AG09309 (cell line): ENCODE data around the gene TMEM72.

Experiments
- DNase-seq: peaks from one replicate; pipeline ENCODE4 v3.0.0-alpha.2; 2010; ENCODE audit warnings: low read depth
- H3K4me3 ChIP-seq: 2 replicates; pipeline ENCODE4 v1.5.1; 2011; ENCODE audit warnings: mild to moderate bottlenecking, low read depth, low read length, moderate library complexity; ENCODE audit not compliant: control insufficient read depth
- TF ChIP-seq, protein P1 (sequence below): IDR thresholded peaks from 2 replicates; pipeline ENCODE4 v1.5.1; 2011; ENCODE audit warnings: mild to moderate bottlenecking, low read depth, low read length, inconsistent platforms; ENCODE audit not compliant: insufficient read depth, control insufficient read depth; ENCODE audit errors: missing control alignments

Gene TMEM72

DNA sequence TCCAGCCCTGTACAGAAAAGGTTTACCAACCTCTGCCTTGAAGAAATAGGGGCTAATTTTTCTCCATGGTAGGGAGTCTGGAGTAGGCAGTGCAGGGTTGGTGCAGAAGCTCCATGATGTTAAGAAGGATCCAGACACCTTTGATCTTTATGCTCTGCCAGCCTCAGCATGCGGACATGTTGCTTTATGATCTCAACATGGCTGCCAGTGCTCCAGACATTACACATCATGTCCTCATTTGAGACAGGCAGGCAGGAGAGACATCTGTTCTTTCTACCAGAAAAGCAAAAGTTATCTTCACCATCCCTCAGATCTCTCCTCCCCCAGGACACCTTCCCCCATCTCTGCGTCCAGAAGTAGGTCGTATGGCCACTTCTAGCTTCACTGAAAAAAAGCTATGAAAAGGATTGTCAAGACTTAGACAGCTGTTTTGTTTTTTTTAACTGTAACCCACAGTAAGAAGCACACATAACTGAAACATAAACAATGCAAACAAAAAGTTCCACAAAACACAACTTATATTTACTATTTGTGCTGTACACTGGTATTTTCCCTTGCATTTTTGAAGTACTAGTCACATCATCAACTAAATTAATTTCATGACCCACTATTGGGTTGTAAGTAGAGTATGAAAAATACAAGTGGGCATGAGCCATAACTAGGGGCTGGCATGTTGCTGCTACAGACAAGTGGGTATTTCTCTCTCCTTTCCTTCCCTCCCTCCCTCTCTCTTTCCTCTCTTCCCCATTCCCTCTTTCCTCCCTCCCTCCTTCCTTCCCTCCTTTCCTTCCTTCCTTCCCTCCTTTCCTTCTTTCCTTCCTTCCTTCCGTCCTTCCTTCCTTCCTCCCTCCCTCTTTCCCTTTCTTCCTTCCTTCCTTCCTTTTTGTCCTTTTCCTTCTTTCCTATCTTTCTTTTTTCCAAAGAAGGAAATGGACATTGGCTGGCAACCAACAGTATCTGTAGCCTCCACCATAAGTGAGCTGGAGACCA lies 45.9 kb downstream of the TMEM72 start:
- no peak overlapping the region for H3K4me3 ChIP-seq
- DNase-seq, result no peak
- TF ChIP-seq, protein P1, sequence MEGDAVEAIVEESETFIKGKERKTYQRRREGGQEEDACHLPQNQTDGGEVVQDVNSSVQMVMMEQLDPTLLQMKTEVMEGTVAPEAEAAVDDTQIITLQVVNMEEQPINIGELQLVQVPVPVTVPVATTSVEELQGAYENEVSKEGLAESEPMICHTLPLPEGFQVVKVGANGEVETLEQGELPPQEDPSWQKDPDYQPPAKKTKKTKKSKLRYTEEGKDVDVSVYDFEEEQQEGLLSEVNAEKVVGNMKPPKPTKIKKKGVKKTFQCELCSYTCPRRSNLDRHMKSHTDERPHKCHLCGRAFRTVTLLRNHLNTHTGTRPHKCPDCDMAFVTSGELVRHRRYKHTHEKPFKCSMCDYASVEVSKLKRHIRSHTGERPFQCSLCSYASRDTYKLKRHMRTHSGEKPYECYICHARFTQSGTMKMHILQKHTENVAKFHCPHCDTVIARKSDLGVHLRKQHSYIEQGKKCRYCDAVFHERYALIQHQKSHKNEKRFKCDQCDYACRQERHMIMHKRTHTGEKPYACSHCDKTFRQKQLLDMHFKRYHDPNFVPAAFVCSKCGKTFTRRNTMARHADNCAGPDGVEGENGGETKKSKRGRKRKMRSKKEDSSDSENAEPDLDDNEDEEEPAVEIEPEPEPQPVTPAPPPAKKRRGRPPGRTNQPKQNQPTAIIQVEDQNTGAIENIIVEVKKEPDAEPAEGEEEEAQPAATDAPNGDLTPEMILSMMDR, result no peak

- peak overlapping the region; percentile 70 for H3K4me3 ChIP-seq
- TF ChIP-seq, protein P1, result no peak
- no peak for DNase-seq
Measured at GRCh38 chr10:44958196-44958897, 47.2 kb downstream of the TMEM72 start.

DNA sequence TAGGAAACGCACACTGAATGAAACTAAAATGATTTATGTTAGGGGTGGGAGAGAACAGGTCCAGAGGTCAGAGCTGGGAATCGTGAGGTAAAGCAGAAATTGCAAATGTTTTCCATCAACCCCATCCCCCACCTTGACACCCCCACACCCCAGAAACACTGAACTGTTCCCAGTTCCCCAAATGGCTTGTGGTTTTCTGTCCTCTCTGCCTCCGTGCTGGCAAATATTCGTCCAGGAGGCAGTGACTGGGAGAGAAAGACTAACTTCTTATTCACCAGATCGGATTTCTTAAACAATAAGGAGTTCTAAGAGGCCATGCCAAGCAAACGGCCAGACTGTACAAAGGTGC lies 47.7 kb downstream of the TMEM72 start:
- TF ChIP-seq, protein P1, result no peak
- DNase-seq, result no peak
- H3K4me3 ChIP-seq, result peak overlapping the region; percentile 70

DNA sequence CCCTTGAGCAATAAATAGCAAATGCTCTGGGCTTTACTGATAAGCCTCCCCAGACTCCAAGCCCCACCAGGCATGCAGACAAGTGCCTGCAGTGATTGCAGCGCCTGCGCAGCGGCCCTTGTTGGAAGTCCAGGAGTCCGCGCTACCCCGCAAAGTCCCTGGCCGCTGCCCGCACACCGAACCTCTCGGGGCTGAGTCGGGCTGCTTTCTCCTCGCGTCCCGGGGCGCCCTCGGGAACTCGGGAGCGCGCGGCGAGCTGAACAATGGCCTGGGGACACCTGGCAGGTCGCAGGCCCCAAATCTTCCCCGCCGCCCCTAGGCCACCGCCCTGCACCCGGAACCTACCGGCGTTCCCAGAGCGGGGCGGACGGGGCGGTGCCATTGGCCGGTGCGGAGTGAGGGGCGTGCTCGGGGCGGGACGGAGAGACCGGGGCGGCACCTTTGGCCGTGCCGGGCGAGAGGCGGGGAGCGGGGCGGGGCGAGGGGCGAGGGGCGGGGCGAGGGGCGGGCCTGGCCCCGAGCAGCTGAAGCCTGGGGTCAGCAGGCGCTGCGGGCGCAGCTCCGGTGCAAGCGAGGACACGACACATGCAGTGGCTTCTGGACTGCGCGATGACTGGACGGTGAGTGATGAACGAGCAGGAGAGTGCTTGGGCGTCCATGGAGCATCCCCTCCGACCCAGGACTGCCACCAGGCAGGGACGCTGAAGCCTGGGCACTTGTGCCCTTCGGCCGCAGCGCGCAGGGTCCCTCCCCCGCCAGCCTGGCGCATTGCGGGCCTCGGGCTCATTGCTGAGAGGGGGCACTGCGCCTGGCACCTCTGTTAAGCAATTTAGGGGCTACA lies 48.3 kb downstream of the TMEM72 start, which contains the start of gene RASSF4:
Gene RASSF4 (plus strand): TSS at position 556 of the 841 bp plus-strand sequence. CDS start 10,401 bp downstream, outside the sequence.
- TF ChIP-seq, protein P1, result no peak
- H3K4me3 ChIP-seq, result peak within 1 kb of the TSS; percentile 70
- DNase-seq, result no peak

GRCh38 chr10:44960088-44960460 lies 48.9 kb downstream of the TMEM72 start:
- H3K4me3 ChIP-seq, result peak overlapping the region; percentile 70
- DNase-seq, result no peak
- TF ChIP-seq, protein P1, result no peak
